ENCODE measurements around the gene PDGFRB. TPM values are rescaled to one million over a fixed set of nuclear protein-coding genes. Genes with fewer than 3 reads are reported as not detected.

PDGFRB gene
- total and polyA plus RNA-seq, 2 of the 8 experiments (the other 6 are each of a cell fraction or from before 2014, with no cell fraction given): 4.2 to 13.7 TPM

- Histone ChIP-seq H3K23me2 (ENCODE audit: low read depth, low read length) (no peaks in the 10 kb centered on the region), H4K91ac (replicated peaks; ENCODE audit: insufficient read length, low read length) (no peak overlapping the region), H2AFZ (ENCODE audit: low read length) (no peak overlapping the region), H4K5ac (ENCODE audit: insufficient read length, low read depth, low read length) (no peak overlapping the region), H3K4me1 (replicated peaks in 1 of 4; ENCODE audit: control insufficient read depth in 3 of 4, insufficient read depth in 4 of 4, low read length in 3 of 4) (peaks cover 0 to 6% (median 2%) of the 10 kb centered on the region in 4 experiments; a peak in 3 of 7 replicates), H4K8ac (ENCODE audit: extremely low read depth, insufficient read depth, low read length) (no peak overlapping the region), H2BK15ac (ENCODE audit: low read length) (no peak overlapping the region), H3K79me2 (ENCODE audit: control insufficient read depth in 1 of 2, insufficient read depth in 2 of 2, low read length in 2 of 2) (no peaks in the 10 kb centered on the region), H3K9ac (replicated peaks in 1 of 4; ENCODE audit: extremely low read depth in 1 of 4, low read depth in 3 of 4, low read length in 3 of 4) (no peak overlapping the region), H2AK5ac (ENCODE audit: low read depth, low read length) (no peak overlapping the region), H2BK12ac (ENCODE audit: low read depth, low read length) (no peak overlapping the region), H3K27me3 (replicated peaks in 1 of 4; ENCODE audit: control insufficient read depth in 3 of 4, extremely low read depth in 1 of 4, insufficient read depth in 3 of 4, low read length in 3 of 4) (no peaks in the 10 kb centered on the region), H2BK5ac (ENCODE audit: low read depth, low read length) (no peak overlapping the region), H3K4me3 (ENCODE audit: extremely low read depth in 1 of 4, insufficient read depth in 2 of 4, low read depth in 3 of 4, low read length in 4 of 4) (no peak overlapping the region), H3K9me3 (ENCODE audit: insufficient read depth in 2 of 2, low read depth in 1 of 2, low read length in 1 of 2) (no peaks in the 10 kb centered on the region), H4K20me1 (replicated peaks in 1 of 2; ENCODE audit: control insufficient read depth in 1 of 2, insufficient read depth in 2 of 2, low read length in 2 of 2) (peaks cover 0 to 3% of the 10 kb centered on the region in 2 experiments), H3K18ac (ENCODE audit: extremely low read depth, low read length) (no peak overlapping the region), H3K4ac (replicated peaks; ENCODE audit: insufficient read length, low read depth, low read length) (no peak overlapping the region), H3K23ac (ENCODE audit: insufficient read length) (no peak overlapping the region), H3K36me3 (ENCODE audit: control insufficient read depth in 2 of 4, insufficient read depth in 4 of 4, low read length in 3 of 4) (no peaks in the 10 kb centered on the region), H2BK120ac (replicated peaks; ENCODE audit: low read depth, low read length) (no peak overlapping the region), H2BK20ac (ENCODE audit: low read length) (no peak overlapping the region), H3K14ac (ENCODE audit: insufficient read length) (no peak overlapping the region), H3K79me1 (ENCODE audit: low read depth, low read length) (no peaks in the 10 kb centered on the region), H3K27ac (ENCODE audit: low read depth, low read length) (no peak overlapping the region), H3K4me2 (ENCODE audit: insufficient read depth in 1 of 2, low read depth in 2 of 2, low read length in 2 of 2) (no peak overlapping the region), H3K56ac (replicated peaks; ENCODE audit: insufficient read length, low read depth, low read length) (no peak overlapping the region)
- ChIA-PET POLR2A (ENCODE audit: partially characterized antibody) (no interaction called here), CTCF (ENCODE audit: partially characterized antibody) (interaction anchor here (1.0 to 16.9 kb wide), 18 partner anchors 8 to 158 kb away, joined by 3 to 188 read pairs (median 6); partner anchors contain the start of gene CDX1)
- FAIRE-seq (no peak), DNase-seq (ENCODE audit: low read depth in 1 of 2, low spot score in 2 of 2) (no peak)
- 93% methylated on average over 4 of the region's 4 CpGs; no CpG with 5 or more reads in 1 of the 2 experiments for WGBS, 2 experiments (ENCODE audit: extremely low coverage in 1 of 2, insufficient coverage in 1 of 2, insufficient read length in 1 of 2, insufficient replicate concordance in 2 of 2, low coverage in 1 of 2, low lambda C conversion rate in 2 of 2, missing lambda C conversion rate in 1 of 2)
- TF ChIP-seq SUZ12 (IDR thresholded peaks at IDR 0.05; ENCODE audit: low read length): no peak
- TF ChIP-seq SP4 (IDR thresholded peaks at IDR 0.05; ENCODE audit: low read length): no peak
These were observed 32.1 kb downstream of the PDGFRB start for GRCh38 chr5:150123542-150123941.

Data from H1 (cell line).